ENCODE measurements around the gene ABHD2. TPM values are rescaled to one million over a fixed set of nuclear protein-coding genes. Genes with fewer than 3 reads are reported as not detected.
A peak's percentile ranks its signal among the peaks of the same experiment; 100 is the strongest.

Gene ABHD2
- total and polyA plus RNA-seq, 2 donors (not counting 3 experiments of a cell fraction or from before 2014, with no cell fraction given), result 14.0 to 62.2 TPM

- peak overlapping the region; percentile 52 for H3K27ac ChIP-seq (ENCODE audit: insufficient read depth, low read depth, low read length)
- intact Hi-C loops (cut with micrococcal nuclease) (loop anchor here (1.0 kb wide), 4 partner anchors 24 to 72 kb away; no protein-coding TSS in a partner anchor), dilution Hi-C loops (cut with MboI; ENCODE audit: extremely low pct_ligation_motif_present, low sequenced_read_pairs) (no loop called here)
- H3K36me3 ChIP-seq (ENCODE audit: control insufficient read depth in 2 of 2, extremely low read depth in 1 of 2, insufficient read depth in 2 of 2, low read length in 2 of 2), result no peaks in the 10 kb centered on the region
- no peak overlapping the region for H2AFZ ChIP-seq (ENCODE audit: low read depth, low read length)
- no peak overlapping the region for H3K4me2 ChIP-seq (ENCODE audit: insufficient read depth, low read length)
- H4K20me1 ChIP-seq (replicated peaks; ENCODE audit: control insufficient read depth, extremely low read depth, insufficient read depth, low read length), result no peaks in the 10 kb centered on the region
- DNase-seq (ENCODE audit: low read depth, low spot score) (peak; percentile 62), FAIRE-seq (peak; percentile 53)
- peaks cover under 1% of the 10 kb centered on the region for H3K79me2 ChIP-seq (ENCODE audit: control insufficient read depth, insufficient read depth, low read length)
- H3K9ac ChIP-seq (replicated peaks; ENCODE audit: extremely low read depth, insufficient read depth, low read length), result no peak overlapping the region
- H3K4me3 ChIP-seq (replicated peaks in 1 of 3; ENCODE audit: insufficient read depth in 1 of 3, low read depth in 1 of 3, low read length in 3 of 3), result no peak overlapping the region
- ChIA-PET POLR2A (interaction anchor here (0.6 to 1.5 kb wide), 3 partner anchors 25 to 485 kb away, joined by 3 to 7 read pairs (median 6); partner anchors contain the start of gene ABHD2), CTCF (interaction anchor here (0.8 to 5.5 kb wide), 25 partner anchors 9 to 224 kb away, joined by 3 to 73 read pairs (median 7); partner anchors contain the start of gene ABHD2)
- no peaks in the 10 kb centered on the region for H3K9me3 ChIP-seq (replicated peaks; ENCODE audit: control insufficient read depth, insufficient read depth, low read length)
- BruUV-seq (replicated peaks), result no TSS peak
- no peaks in the 10 kb centered on the region for H3K9me1 ChIP-seq (replicated peaks; ENCODE audit: control insufficient read depth, extremely low read depth, insufficient read depth, low read length)
- no peak for TF ChIP-seq FOS (IDR thresholded peaks at IDR 0.05; ENCODE audit: borderline replicate concordance, insufficient read depth, low read length)
- TF ChIP-seq JUN (IDR thresholded peaks at IDR 0.05; ENCODE audit: borderline replicate concordance, insufficient read depth, insufficient read length, low read depth), result no peak
- TF ChIP-seq GATA2 (IDR thresholded peaks at IDR 0.05; ENCODE audit: insufficient read depth, insufficient read length, low read depth, low read length), result no peak
- TF ChIP-seq MAX (IDR thresholded peaks at IDR 0.05; ENCODE audit: insufficient read depth, insufficient read length), result no peak
- TF ChIP-seq CTCF (IDR thresholded peaks at IDR 0.05; ENCODE audit: extremely low read depth in 1 of 2, insufficient read depth in 1 of 2, low read depth in 1 of 2, low read length in 2 of 2), result peak; percentile 67 to 78
- TF ChIP-seq MYC (IDR thresholded peaks at IDR 0.05; ENCODE audit: low read depth, low read length), result no peak
- TF ChIP-seq POLR2AphosphoS5 (IDR thresholded peaks at IDR 0.05; ENCODE audit: insufficient read depth, low read depth, low read length), result no peak
- no peak for TF ChIP-seq EZH2 (IDR thresholded peaks at IDR 0.05; ENCODE audit: borderline replicate concordance, low read depth, low read length, severe bottlenecking)
- TF ChIP-seq POLR2A (IDR thresholded peaks at IDR 0.05; ENCODE audit: low read depth, low read length), result no peak
- H3K4me1 ChIP-seq (ENCODE audit: control insufficient read depth, extremely low read depth, insufficient read depth, low read length), result peaks cover 41% of the 10 kb centered on the region
- H3K27me3 ChIP-seq (ENCODE audit: control insufficient read depth in 2 of 2, insufficient read depth in 2 of 2, low read length in 2 of 2), result no peaks in the 10 kb centered on the region
Measured at GRCh38 chr15:89129123-89129815, 41.0 kb downstream of the ABHD2 start.

Measured in endothelial cell of umbilical vein (primary cell).